GM12892 (cell line): Measurements from ENCODE around the gene TICRR.

Source experiments
- POLR2A ChIP-seq: IDR thresholded peaks from 2 replicates; pipeline ENCODE4 v1.6.1; 2011; ENCODE audit warnings: low read depth, low read length, control low read depth
- POLR2AphosphoS5 ChIP-seq: IDR thresholded peaks from 2 replicates; pipeline ENCODE4 v1.6.1; 2011; ENCODE audit warnings: low read depth, low read length, control low read depth
- TAF1 ChIP-seq: IDR thresholded peaks from 2 replicates; pipeline ENCODE4 v1.6.1; 2011; ENCODE audit warnings: low read depth, mild to moderate bottlenecking, control low read depth, low read length, borderline replicate concordance

DNA sequence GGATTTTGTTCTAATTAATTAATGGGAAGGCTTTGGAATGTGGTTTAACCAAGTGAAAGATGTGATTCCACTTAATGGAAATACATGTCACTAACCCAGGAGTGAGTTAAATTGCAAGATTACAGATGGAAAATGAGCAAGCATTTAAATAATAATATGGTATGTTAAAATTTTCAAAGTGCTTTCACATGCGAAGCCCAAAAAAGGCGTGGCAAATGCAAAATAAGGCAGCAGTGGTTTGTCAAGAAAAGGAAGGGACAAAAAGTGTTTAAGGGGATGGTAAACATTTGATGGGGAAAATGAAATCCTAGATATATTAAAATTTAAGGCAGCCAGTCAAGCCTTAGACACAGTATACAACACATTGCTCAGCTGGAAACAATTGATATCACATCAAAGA, 2.9 kb downstream of the TICRR start:
- TF ChIP-seq POLR2AphosphoS5 (no peak), POLR2A (no peak), TAF1 (no peak)
